ENCODE measurements around the gene APOF.
"Not testable (repeated sequence)": the region's sequence is repeated elsewhere in the genome, so short reads cannot be mapped to it uniquely, and the experiment has no call there.

The APOF gene

GRCh38 chr12:56330936-56331490, 31.6 kb downstream of the APOF start:
- DNase-seq: no peak

DNA sequence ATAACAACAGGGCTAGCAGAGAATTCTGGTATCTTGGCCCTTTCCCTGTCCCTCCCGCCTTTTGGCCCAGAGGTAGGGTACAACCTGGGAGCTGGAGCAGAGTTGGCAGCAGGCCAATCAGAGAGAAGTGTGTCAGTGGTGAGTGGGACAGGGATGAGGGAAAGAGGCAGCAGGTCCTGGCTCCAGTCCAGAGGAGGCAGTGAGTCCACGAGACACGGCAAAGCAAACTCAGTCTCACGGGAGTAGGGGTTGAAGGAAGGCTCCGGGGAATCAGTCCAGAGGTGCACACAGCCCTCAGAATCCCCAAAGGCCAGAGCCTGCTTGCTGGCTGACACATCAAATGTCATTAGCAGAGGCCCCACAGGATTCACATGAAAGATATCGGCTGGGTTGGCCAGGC, 36.1 kb downstream of the APOF start:
- DNase-seq: no peak

GRCh38 chr12:56326126-56326525, 36.5 kb downstream of the APOF start:
- no peak for DNase-seq

DNA sequence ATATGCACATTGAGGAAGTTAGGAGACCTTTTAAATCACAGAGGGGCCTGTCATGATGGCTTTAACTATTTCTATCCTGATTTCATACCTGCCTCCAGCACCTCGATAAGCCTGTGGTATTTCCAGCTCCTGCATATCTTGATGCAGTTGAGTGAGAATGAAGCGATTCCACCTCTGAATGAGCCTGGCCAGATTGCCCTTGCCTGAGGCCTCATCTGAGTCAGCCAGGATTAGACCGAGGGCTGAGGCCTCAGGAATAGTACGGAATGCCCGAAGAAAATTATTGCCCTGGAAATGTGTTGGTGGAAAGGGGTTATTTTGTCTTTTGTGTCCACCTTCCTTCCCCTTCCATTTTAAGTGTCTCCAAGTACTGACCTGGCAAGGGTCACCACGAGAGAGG, 38.5 kb downstream of the APOF start:
- no peak for DNase-seq

DNA sequence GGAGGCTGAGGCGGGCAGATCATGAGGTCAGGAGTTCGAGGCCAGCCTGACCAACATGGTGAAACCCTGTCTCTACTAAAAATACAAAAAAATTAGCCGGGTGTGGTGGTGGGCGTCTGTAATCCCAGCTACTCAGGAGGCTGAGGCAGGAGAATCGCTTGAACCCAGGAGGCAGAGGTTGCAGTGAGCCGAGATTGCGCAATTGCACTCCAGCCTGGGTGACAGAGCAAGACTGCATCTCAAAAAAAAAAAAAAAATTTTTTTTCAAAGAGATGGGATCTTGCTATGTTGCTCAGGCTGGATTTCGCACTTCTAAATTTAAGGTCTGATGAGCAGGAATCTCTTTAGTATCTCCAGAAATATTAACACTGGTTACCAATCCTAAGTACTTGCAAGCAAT, 41.0 kb downstream of the APOF start:
- DNase-seq: not testable (repeated sequence)

- DNase-seq: no peak
Measured at GRCh38 chr12:56321027-56321426, 41.6 kb downstream of the APOF start.

- no peak for DNase-seq
Measured at GRCh38 chr12:56317675-56318074, 45.0 kb downstream of the APOF start.

DNA sequence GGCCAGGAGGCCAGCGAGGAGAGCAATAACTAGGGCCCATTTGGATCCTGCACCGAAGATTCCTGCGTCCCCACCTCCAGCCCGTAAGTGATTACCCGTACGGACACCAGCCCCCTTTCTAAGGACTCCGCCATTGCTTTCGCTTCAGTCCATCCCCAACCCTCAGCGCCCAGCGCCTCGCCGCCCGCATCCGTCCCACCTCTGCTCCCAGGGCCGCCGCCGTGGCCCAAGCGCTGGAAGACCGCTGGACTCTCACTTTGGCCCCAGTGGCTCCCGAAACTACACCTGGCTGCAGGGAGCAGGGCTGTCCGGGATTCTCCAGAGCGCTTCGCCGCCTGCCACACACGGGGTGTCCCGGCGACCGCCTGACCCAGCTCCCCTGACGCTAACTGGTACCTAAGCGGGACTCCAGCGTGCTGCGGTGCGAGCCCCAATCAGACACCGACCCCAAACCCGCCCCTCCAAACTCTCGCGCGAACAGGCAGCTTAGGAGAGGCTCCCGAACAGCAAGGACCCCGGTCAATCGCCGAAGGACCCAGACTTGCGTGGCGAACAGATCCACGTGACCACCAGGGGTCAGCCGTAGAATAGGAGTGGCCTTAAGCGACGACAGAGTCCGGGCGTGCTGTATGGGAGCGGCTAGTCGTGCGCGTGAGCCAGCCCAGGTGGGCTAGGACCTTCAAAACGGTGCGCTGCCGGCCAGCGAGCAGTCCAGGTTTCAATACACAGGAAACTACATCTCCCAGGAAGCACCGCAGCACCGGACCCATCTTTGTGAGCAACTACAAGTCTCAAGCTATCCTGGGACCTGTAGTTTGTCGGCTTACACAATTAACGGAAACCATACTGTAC, 46.8 kb downstream of the APOF start, which contains the start of gene CNPY2:
Gene CNPY2, minus strand, starts transcription at position 367 of the 852 bp plus-strand sequence. CDS start 771 bp downstream, outside the sequence.
- DNase-seq: peak; percentile 91

DNA sequence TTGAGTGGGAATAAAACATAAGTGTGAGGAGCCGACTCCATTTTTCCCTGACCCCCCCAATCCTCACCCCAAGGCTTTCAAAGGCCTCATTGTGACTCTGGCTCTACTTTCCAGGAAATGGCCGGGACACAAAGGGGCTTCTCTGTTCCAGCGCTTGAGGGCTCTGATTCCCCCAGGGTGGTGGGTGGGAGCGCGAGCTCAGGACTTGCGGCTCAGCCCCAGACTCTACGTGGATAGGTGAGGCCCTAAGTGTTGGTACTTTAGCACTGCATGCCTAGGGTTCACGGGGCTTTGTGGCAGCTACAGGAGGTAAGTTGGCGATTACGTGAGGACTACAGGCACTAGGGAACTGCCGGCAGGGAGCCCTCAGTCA, 47.4 kb downstream of the APOF start:
- DNase-seq: no peak

DNA sequence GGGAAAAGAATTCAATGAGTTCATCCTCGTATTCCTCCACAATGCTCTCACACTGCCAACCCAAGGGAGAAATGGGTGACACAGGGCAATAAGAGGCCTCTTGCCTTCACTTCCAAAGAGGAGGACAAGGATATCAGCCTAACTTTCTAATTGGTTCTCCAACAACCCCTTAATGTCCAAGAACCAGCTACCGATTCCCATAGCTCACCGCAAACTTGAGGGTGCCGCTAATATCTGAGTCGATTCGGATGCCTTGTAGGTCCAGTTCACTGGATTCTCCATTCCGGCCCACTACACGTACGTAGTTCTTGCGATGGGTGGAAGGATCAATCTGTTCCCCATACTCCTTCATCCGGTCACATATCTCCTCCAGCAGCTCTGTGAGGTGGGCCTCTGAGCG, 51.7 kb downstream of the APOF start:
- no peak for DNase-seq
